ENCODE results near the gene APBA2.
A peak's percentile ranks its signal among the peaks of the same experiment; 100 is the strongest.

Gene APBA2

GRCh38 chr15:28962851-28963710 is 77.3 kb downstream of the APBA2 start:
- no peak for DNase-seq

GRCh38 chr15:28963711-28964081 is 77.9 kb downstream of the APBA2 start:
- no peak for DNase-seq

- no peak for DNase-seq
Observed at GRCh38 chr15:28964098-28964497, 78.3 kb downstream of the APBA2 start.

GRCh38 chr15:28967066-28967465 is 81.3 kb downstream of the APBA2 start:
- DNase-seq, result no peak

- DNase-seq, result no peak
Observed at GRCh38 chr15:28967990-28968389, 82.2 kb downstream of the APBA2 start.

- no peak for DNase-seq
Observed at GRCh38 chr15:28969511-28970085, 83.8 kb downstream of the APBA2 start.

GRCh38 chr15:28974142-28974541 is 88.4 kb downstream of the APBA2 start:
- no peak for DNase-seq

GRCh38 chr15:28975766-28976179 is 90.0 kb downstream of the APBA2 start:
- DNase-seq, result peak; percentile 7

GRCh38 chr15:28977377-28978010 is 91.7 kb downstream of the APBA2 start:
- DNase-seq, result no peak

GRCh38 chr15:28978011-28978378 is 92.2 kb downstream of the APBA2 start:
- DNase-seq, result no peak

- DNase-seq, result no peak
Observed at GRCh38 chr15:28978661-28979060, 92.9 kb downstream of the APBA2 start.

GRCh38 chr15:28979208-28979841 is 93.6 kb downstream of the APBA2 start:
- DNase-seq, result no peak

- DNase-seq, result no peak
Observed at GRCh38 chr15:28980709-28981350, 95.1 kb downstream of the APBA2 start.

GRCh38 chr15:28981351-28981720 is 95.6 kb downstream of the APBA2 start:
- no peak for DNase-seq

- DNase-seq, result no peak
Observed at GRCh38 chr15:28981921-28982320, 96.1 kb downstream of the APBA2 start.

- no peak for DNase-seq
Observed at GRCh38 chr15:28982886-28983285, 97.1 kb downstream of the APBA2 start.

GRCh38 chr15:28983432-28984311 is 97.9 kb downstream of the APBA2 start:
- DNase-seq, result no peak

- no peak for DNase-seq
Observed at GRCh38 chr15:28984421-28985315, 98.9 kb downstream of the APBA2 start.

- no peak for DNase-seq
Observed at GRCh38 chr15:28985316-28985645, 99.5 kb downstream of the APBA2 start.

- DNase-seq, result no peak
Observed at GRCh38 chr15:28985691-28986090, 99.9 kb downstream of the APBA2 start.

GRCh38 chr15:28986108-28986507 is 100.3 kb downstream of the APBA2 start:
- no peak for DNase-seq
